Tibial artery (tissue), 4 donors: Measurements from ENCODE around the gene SYNE1.
A peak's percentile ranks its signal among the peaks of the same experiment; 100 is the strongest.

Source experiments
- DNase-seq, 2 donors: peaks; one replicate each; pipeline ENCODE4 v3.0.0-alpha.2; 2019
- H3K27ac ChIP-seq, 2 donors: fragments of 200-600 bp; sonication (generic) in 1 of 2; 1 replicate in 1 of 2; 2 replicates in 1 of 2; pipeline ENCODE4 v1.5.1; 2018 to 2019; ENCODE audit warnings: mild to moderate bottlenecking in 1 of 2
- H3K27me3 ChIP-seq, 2 donors: fragments of 200-600 bp; sonication (generic) in 1 of 2; one replicate each; pipeline versions ENCODE4 v1.5.1 to v1.6.0; 2016 to 2019
- H3K36me3 ChIP-seq, 3 donors: fragments of 200-600 bp; sonication (generic) in 2 of 3; one replicate each; pipeline ENCODE4 v1.5.1; 2016 to 2019; ENCODE audit warnings: mild to moderate bottlenecking in 2 of 3
- H3K4me1 ChIP-seq, 4 donors: fragments of 200-600 bp; sonication (generic) in 2 of 4; 1 replicate in 3 of 4; 2 replicates in 1 of 4; pipeline ENCODE4 v1.5.1; 2016 to 2019
- H3K4me3 ChIP-seq, 2 donors: fragments of 200-600 bp; sonication (generic) in 1 of 2; 1 replicate in 1 of 2; 2 replicates in 1 of 2; pipeline ENCODE4 v1.5.1; 2018 to 2019; ENCODE audit warnings: mild to moderate bottlenecking in 2 of 2
- H3K9me3 ChIP-seq, 3 donors: fragments of 200-600 bp; sonication (generic) in 1 of 3; one replicate each; pipeline ENCODE4 v1.5.1; 2016 to 2019
- CTCF ChIP-seq, 2 experiments: fragments of 200-600 bp in 1 of 2; fragments of 450-650 bp in 1 of 2; IDR thresholded peaks; one replicate each; pipeline ENCODE4 v1.5.1; 2017 to 2019; ENCODE audit warnings: antibody characterized with exemption in 2 of 2, mild to moderate bottlenecking in 1 of 2, moderate library complexity in 1 of 2
- intact Hi-C: fragments of 100-400 bp; cut with DNase I; formaldehyde crosslinking; loops from one replicate; pipeline ENCODE4 v1.15.0; 2023; ENCODE audit warnings: low total_unique reads

The SYNE1 gene

GRCh38 chr6:152107973-152108372 is 529.2 kb downstream of the SYNE1 start:
- no peaks in the 10 kb centered on the region for H3K9me3 ChIP-seq
- DNase-seq: no peak
- TF ChIP-seq CTCF (IDR thresholded peaks at IDR 0.05): no peak
- intact Hi-C loops: no loop called here
- no peak overlapping the region for H3K4me3 ChIP-seq
- H3K27ac ChIP-seq: no peak overlapping the region
- peaks cover 0 to 26% (median 18%) of the 10 kb centered on the region in 4 donors for H3K4me1 ChIP-seq
- H3K36me3 ChIP-seq: no peaks in the 10 kb centered on the region
- H3K27me3 ChIP-seq: no peaks in the 10 kb centered on the region

- Histone ChIP-seq H3K4me3 (no peak overlapping the region), H3K4me1 (peaks cover 0 to 27% (median 17%) of the 10 kb centered on the region in 4 donors), H3K27me3 (no peaks in the 10 kb centered on the region), H3K36me3 (peaks cover 0 to 5% (median 0%) of the 10 kb centered on the region in 3 donors), H3K27ac (no peak overlapping the region), H3K9me3 (no peaks in the 10 kb centered on the region)
- intact Hi-C loops: no loop called here
- TF ChIP-seq CTCF (IDR thresholded peaks at IDR 0.05): no peak
- DNase-seq: peak; percentile 47 to 74
Observed at GRCh38 chr6:152100183-152100618, 537.0 kb downstream of the SYNE1 start.

- Histone ChIP-seq H3K27me3 (no peaks in the 10 kb centered on the region), H3K4me3 (no peak overlapping the region), H3K27ac (no peak overlapping the region), H3K9me3 (no peaks in the 10 kb centered on the region), H3K4me1 (peaks cover 0 to 33% (median 22%) of the 10 kb centered on the region in 4 donors), H3K36me3 (peaks cover 0 to 5% (median 0%) of the 10 kb centered on the region in 3 donors)
- intact Hi-C loops: no loop called here
- no peak for TF ChIP-seq CTCF (IDR thresholded peaks at IDR 0.05)
- DNase-seq: no peak
Observed at GRCh38 chr6:152099446-152100182, 537.5 kb downstream of the SYNE1 start.

- Histone ChIP-seq H3K36me3 (peaks cover 0 to 5% (median 0%) of the 10 kb centered on the region in 3 donors), H3K4me3 (no peak overlapping the region), H3K9me3 (no peaks in the 10 kb centered on the region), H3K27ac (no peak overlapping the region), H3K4me1 (peaks cover 0 to 38% (median 24%) of the 10 kb centered on the region in 4 donors), H3K27me3 (no peaks in the 10 kb centered on the region)
- intact Hi-C loops: no loop called here
- TF ChIP-seq CTCF (IDR thresholded peaks at IDR 0.05): no peak
- no peak for DNase-seq
Observed at GRCh38 chr6:152098683-152099082, 538.5 kb downstream of the SYNE1 start.

GRCh38 chr6:152096863-152097496 is 540.2 kb downstream of the SYNE1 start:
- no peak for DNase-seq
- no peaks in the 10 kb centered on the region for H3K9me3 ChIP-seq
- H3K4me3 ChIP-seq: no peak overlapping the region
- H3K36me3 ChIP-seq: peaks cover 0 to 5% (median 0%) of the 10 kb centered on the region in 3 donors
- intact Hi-C loops: no loop called here
- peaks cover 0 to 43% (median 25%) of the 10 kb centered on the region in 4 donors for H3K4me1 ChIP-seq
- H3K27ac ChIP-seq: peak overlapping the region; percentile 23 to 75
- no peaks in the 10 kb centered on the region for H3K27me3 ChIP-seq
- TF ChIP-seq CTCF (IDR thresholded peaks at IDR 0.05): no peak
